Skin of body (tissue), 2 donors: ENCODE results near the gene ARF6. TPM values are rescaled to one million over a fixed set of nuclear protein-coding genes. Genes with fewer than 3 reads are reported as not detected.
"Not testable (repeated sequence)": the region's sequence is repeated elsewhere in the genome, so short reads cannot be mapped to it uniquely, and the experiment has no call there.

Experiments used
- DNase-seq: peaks from one replicate; lab custom pipeline; 2025; lab: John Stamatoyannopoulos, UW
- total RNA-seq: library from RNA; depleted of rRNA; stranded (reverse); fragments of >200 nt; gene quantifications from one replicate; pipeline ENCODE4 v1.2.3, GENCODE V29; 2014

Gene ARF6
- total RNA-seq, 1 donor from 2014 or later, result 73.4 TPM

GRCh38 chr14:49876563-49877127, 16.2 kb upstream of the ARF6 start:
- no peak for DNase-seq

- DNase-seq, result peak; percentile 20
These were observed 13.2 kb upstream of the ARF6 start for GRCh38 chr14:49879646-49880204.

GRCh38 chr14:49880267-49881064, 12.4 kb upstream of the ARF6 start:
- DNase-seq, result no peak

GRCh38 chr14:49881350-49882001, 11.4 kb upstream of the ARF6 start:
- no peak for DNase-seq

GRCh38 chr14:49882826-49883694, 9.8 kb upstream of the ARF6 start:
- no peak for DNase-seq

GRCh38 chr14:49886523-49886922, 6.4 kb upstream of the ARF6 start:
- DNase-seq, result no peak

- no peak for DNase-seq
These were observed 4.6 kb upstream of the ARF6 start for GRCh38 chr14:49888293-49888692.

- peak; percentile 93 for DNase-seq
These were observed 614 bp upstream of the ARF6 start for GRCh38 chr14:49892301-49892635.

- DNase-seq, result no peak
These were observed 679 bp downstream of the ARF6 start for GRCh38 chr14:49893309-49894213.

- DNase-seq, result not testable (repeated sequence)
These were observed 1.6 kb downstream of the ARF6 start for GRCh38 chr14:49894214-49895107.

- DNase-seq, result no peak
These were observed 2.6 kb downstream of the ARF6 start for GRCh38 chr14:49895480-49895879.

GRCh38 chr14:49896272-49896671, 3.4 kb downstream of the ARF6 start:
- not testable (repeated sequence) for DNase-seq

GRCh38 chr14:49896966-49897365, 4.1 kb downstream of the ARF6 start:
- DNase-seq, result no peak

GRCh38 chr14:49897414-49897813, 4.5 kb downstream of the ARF6 start:
- no peak for DNase-seq

GRCh38 chr14:49897965-49898364, 5.1 kb downstream of the ARF6 start:
- DNase-seq, result no peak

GRCh38 chr14:49898485-49898884, 5.6 kb downstream of the ARF6 start:
- DNase-seq, result no peak

- no peak for DNase-seq
These were observed 8.1 kb downstream of the ARF6 start for GRCh38 chr14:49900973-49901372.

GRCh38 chr14:49902679-49903246, 9.9 kb downstream of the ARF6 start:
- not testable (repeated sequence) for DNase-seq

GRCh38 chr14:49904270-49904669, 11.4 kb downstream of the ARF6 start:
- DNase-seq, result no peak
